ENCODE measurements around the gene APOB. TPM values are rescaled to one million over a fixed set of nuclear protein-coding genes. Genes with fewer than 3 reads are reported as not detected.

The APOB gene
- total RNA-seq, 1 experiment from 2014 or later, result not detected

- Histone ChIP-seq H3K9ac (ENCODE audit: low read length) (no peak overlapping the region), H4K20me1 (ENCODE audit: low read length) (no peaks in the 10 kb centered on the region), H3K9me2 (replicated peaks; ENCODE audit: low read length) (no peaks in the 10 kb centered on the region), H3K79me2 (ENCODE audit: low read length) (no peaks in the 10 kb centered on the region), H3K4me2 (ENCODE audit: low read length) (no peak overlapping the region), H2AFZ (ENCODE audit: low read length) (no peak overlapping the region), H3K4me1 (ENCODE audit: insufficient read depth, low read length) (no peaks in the 10 kb centered on the region), H3K4me3 (ENCODE audit: low read length) (no peak overlapping the region), H3F3A (ENCODE audit: low read length, unreplicated experiment) (no peaks in the 10 kb centered on the region), H3K36me3 (ENCODE audit: low read depth, low read length) (no peaks in the 10 kb centered on the region), H3K27ac (ENCODE audit: low read length) (no peak overlapping the region), H3K9me3 (ENCODE audit: low read length) (no peaks in the 10 kb centered on the region), H3K27me3 (ENCODE audit: low read length) (peaks cover 24% of the 10 kb centered on the region)
- CTCF ChIA-PET, result no interaction called here
- POLR2A ChIA-PET (ENCODE audit: unreplicated experiment), result interaction anchor here (0.6 kb wide), 1 partner anchor 293 kb away, joined by 5 read pairs; no protein-coding TSS in a partner anchor
- DNase-seq, result no peak
- no peak for ATAC-seq
- intact Hi-C loops (cut with micrococcal nuclease), result no loop called here
- no peak for TF ChIP-seq EZH2 (IDR thresholded peaks at IDR 0.05; ENCODE audit: low read length, unreplicated experiment)
- TF ChIP-seq EZH2phosphoT487 (IDR thresholded peaks at IDR 0.05; ENCODE audit: borderline replicate concordance, low read length), result no peak
- TF ChIP-seq CTCF (conservative IDR thresholded peaks at IDR 0.05; ENCODE audit: low read depth, low read length), result no peak
- no TSS peak for BruUV-seq (replicated peaks)
Measured at GRCh38 chr2:20953146-20953824, 90.6 kb downstream of the APOB start.

Other genes with a start within 250 kb of the APOB start
- not detected in 2 replicates for gene LDAH, start 221.0 kb downstream of the APOB start, total RNA-seq (2014; rRNA removed)
- gene TDRD15, start 79.9 kb upstream of the APOB start, total RNA-seq (2014; rRNA removed), result not detected in 2 replicates

Data from PC-3 (cell line).